Subcutaneous abdominal adipose tissue (tissue), 5 donors: Measurements from ENCODE around the gene SNIP1.
A peak's percentile ranks its signal among the peaks of the same experiment; 100 is the strongest.
"Not testable (repeated sequence)": the region's sequence is repeated elsewhere in the genome, so short reads cannot be mapped to it uniquely, and the experiment has no call there.

Experiments used
- H3K27ac ChIP-seq: one replicate; pipeline ENCODE4 v1.7.0; 2013; ENCODE audit warnings: low read depth, mild to moderate bottlenecking, inconsistent platforms, low read length, moderate library complexity
- H3K27me3 ChIP-seq, 5 donors: one replicate each; pipeline ENCODE4 v1.7.0; 2013; ENCODE audit warnings: low read length in 5 of 5, inconsistent platforms in 1 of 5; ENCODE audit not compliant: control insufficient read depth in 5 of 5, insufficient read depth in 4 of 5
- H3K36me3 ChIP-seq, 5 donors: one replicate each; pipeline ENCODE4 v1.7.0; 2013; ENCODE audit warnings: low read length in 5 of 5; ENCODE audit not compliant: control insufficient read depth in 5 of 5, insufficient read depth in 5 of 5
- H3K4me1 ChIP-seq, 5 donors: one replicate each; pipeline ENCODE4 v1.7.0; 2013; ENCODE audit warnings: low read length in 5 of 5, mild to moderate bottlenecking in 3 of 5, moderate library complexity in 1 of 5; ENCODE audit not compliant: control insufficient read depth in 5 of 5, insufficient read depth in 5 of 5
- H3K4me3 ChIP-seq, 5 donors: one replicate each; pipeline ENCODE4 v1.7.0; 2013; ENCODE audit warnings: low read length in 5 of 5, low read depth in 1 of 5
- H3K9ac ChIP-seq, 5 donors: one replicate each; pipeline ENCODE4 v1.7.0; 2013; ENCODE audit warnings: low read length in 5 of 5, mild to moderate bottlenecking in 4 of 5, moderate library complexity in 3 of 5
- H3K9me3 ChIP-seq, 5 donors: one replicate each; pipeline ENCODE4 v1.7.0; 2013; ENCODE audit warnings: low read length in 5 of 5; ENCODE audit not compliant: control insufficient read depth in 5 of 5
- donor health status: healthy.
- donor health status: healthy.
- donor health status: healthy.
- donor health status: healthy.
- donor health status: healthy.

SNIP1 gene

DNA sequence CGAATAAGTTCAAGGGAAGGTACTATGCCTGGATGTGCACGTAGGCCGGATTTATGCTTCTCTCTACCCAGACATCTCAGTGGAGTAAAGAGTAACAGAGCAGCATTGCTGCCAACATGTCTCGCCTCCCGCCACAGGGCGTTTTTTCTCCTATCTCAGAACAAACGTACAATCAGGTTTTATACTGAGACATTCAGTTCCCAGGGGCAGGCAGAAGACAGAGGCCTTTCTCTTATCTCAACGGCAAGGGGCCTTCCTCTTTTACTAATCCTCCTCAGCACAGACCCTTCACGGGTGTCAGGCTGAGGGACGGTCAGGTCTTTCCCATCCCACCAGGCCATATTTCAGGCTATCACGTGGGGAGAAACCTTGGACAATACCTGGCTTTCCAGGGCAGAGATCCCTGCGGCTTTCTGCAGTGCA is 5.9 kb upstream of the SNIP1 start:
- not testable (repeated sequence) for H3K27ac ChIP-seq, H3K9me3 ChIP-seq, H3K27me3 ChIP-seq, H3K9ac ChIP-seq, H3K4me3 ChIP-seq
- Histone ChIP-seq H3K4me1 (peaks cover 0 to 12% (median 10%) of the 10 kb centered on the region in 5 donors), H3K36me3 (peaks cover 0 to 14% (median 8%) of the 10 kb centered on the region in 5 donors)

DNA sequence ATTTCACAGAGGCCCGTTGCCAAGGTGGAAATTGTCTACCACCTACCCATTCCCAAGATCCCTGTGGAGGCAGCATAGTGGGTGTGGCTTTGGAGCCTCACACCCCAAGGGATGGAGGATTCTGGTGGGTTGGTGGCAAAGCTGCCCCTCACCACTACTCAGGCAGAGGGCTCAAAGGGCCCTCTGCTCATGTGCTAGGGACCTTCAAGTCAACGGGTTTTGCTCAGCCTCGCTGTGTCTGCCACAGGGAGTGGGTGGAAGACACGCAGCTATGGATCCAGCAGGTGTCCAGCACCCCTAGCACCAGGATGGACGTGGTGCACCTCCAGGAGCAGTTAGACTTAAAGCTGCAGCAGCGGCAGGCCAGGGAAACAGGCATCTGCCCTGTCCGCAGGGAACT is 5.0 kb upstream of the SNIP1 start:
- Histone ChIP-seq H3K4me1 (peaks cover 0 to 17% (median 14%) of the 10 kb centered on the region in 5 donors), H3K4me3 (no peak overlapping the region), H3K27ac (no peak overlapping the region), H3K27me3 (no peaks in the 10 kb centered on the region), H3K9ac (peak overlapping the region in 1 of 5 donors; percentile 4), H3K9me3 (peaks cover 0 to 3% (median 0%) of the 10 kb centered on the region in 5 donors), H3K36me3 (peaks cover 0 to 8% (median 4%) of the 10 kb centered on the region in 5 donors)

DNA sequence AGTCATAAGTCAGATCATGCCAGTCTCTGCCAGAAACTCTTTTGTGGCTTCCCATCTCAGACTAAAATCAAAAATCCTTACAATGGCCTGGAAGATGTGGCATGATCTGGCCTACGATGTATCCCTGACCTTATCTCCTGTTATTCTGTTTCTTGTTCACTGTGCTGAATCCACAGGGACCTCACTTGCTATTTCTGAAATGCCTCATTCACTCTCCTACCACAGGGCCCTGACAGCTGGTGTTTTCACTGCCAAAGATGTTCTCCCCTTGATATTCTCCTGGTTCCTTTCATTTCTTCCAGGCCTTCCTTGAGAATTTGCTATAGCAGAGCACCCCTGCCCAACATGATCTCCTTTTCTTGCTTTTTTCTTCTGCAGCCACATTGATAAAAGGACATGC is 4.3 kb upstream of the SNIP1 start:
- no peak overlapping the region for H3K9ac ChIP-seq
- H3K9me3 ChIP-seq, result peaks cover 0 to 3% (median 0%) of the 10 kb centered on the region in 5 donors
- no peaks in the 10 kb centered on the region for H3K27me3 ChIP-seq
- no peak overlapping the region for H3K4me3 ChIP-seq
- peaks cover 0 to 8% (median 4%) of the 10 kb centered on the region in 5 donors for H3K36me3 ChIP-seq
- peaks cover 0 to 21% (median 18%) of the 10 kb centered on the region in 5 donors for H3K4me1 ChIP-seq
- H3K27ac ChIP-seq, result no peak overlapping the region

DNA sequence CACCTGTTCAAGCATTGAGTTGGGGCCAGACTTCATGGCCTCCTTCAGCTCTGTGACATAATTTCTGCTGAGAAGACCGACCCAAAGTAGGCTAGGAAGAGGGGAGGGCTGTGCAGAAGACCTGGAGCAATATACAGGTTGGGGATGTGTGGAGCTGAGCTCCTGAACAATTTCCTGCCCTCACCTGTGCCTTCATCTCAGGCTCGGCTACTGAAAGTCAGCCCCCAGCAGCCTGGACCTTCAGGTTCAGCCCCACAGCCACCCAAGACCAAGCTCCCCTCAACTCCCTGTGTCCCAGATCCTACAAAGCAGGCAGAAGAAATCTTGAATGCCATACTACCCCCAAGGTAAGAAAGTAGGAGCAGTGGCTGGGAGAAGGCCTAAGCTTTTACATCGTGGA is 3.3 kb upstream of the SNIP1 start:
- Histone ChIP-seq H3K9me3 (peaks cover 0 to 3% (median 0%) of the 10 kb centered on the region in 5 donors), H3K27ac (no peak overlapping the region), H3K36me3 (peaks cover 0 to 11% (median 1%) of the 10 kb centered on the region in 5 donors), H3K27me3 (no peaks in the 10 kb centered on the region), H3K4me3 (peak overlapping the region in 4 of 5 donors; percentile 53 to 76 (median 64)), H3K4me1 (peaks cover 0 to 31% (median 28%) of the 10 kb centered on the region in 5 donors), H3K9ac (peak overlapping the region in 1 of 5 donors; percentile 9)

DNA sequence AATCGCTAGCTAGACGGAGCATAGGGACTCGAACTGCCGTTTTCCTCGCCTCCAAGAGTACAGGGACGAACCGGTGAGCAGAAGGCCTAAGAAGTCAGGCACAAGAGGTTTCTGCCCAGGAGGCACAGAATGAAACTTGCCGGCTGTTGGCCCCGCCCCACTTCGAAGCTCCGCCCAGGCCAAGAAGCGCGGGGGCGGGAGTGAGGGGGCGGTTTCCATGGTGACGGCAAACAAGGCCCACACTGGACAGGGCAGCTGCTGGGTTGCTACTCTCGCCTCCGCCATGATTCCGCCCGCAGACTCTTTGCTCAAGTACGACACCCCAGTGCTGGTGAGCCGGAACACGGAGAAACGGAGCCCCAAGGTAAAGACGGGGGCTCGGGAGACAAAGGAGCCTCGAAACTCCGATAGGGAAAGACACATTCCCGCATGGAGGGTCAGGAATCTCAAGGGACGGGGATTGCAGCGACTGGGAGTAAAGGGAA is 2.7 kb upstream of the SNIP1 start, which contains the start of gene DNALI1:
Gene DNALI1 (plus strand): TSS at position 229 of the 485 bp plus-strand sequence. CDS start 55 bp downstream, at position 284.
- peak within 1 kb of the TSS; percentile 53 to 81 (median 62) for H3K4me3 ChIP-seq
- peaks cover 0 to 34% (median 29%) of the 10 kb centered on the region in 5 donors for H3K4me1 ChIP-seq
- H3K27ac ChIP-seq, result no peak within 1 kb of the TSS
- peaks cover 0 to 2% (median 0%) of the 10 kb centered on the region in 5 donors for H3K9me3 ChIP-seq
- H3K9ac ChIP-seq, result peak within 1 kb of the TSS in 4 of 5 donors; percentile 9 to 66 (median 44)
- no peaks in the 10 kb centered on the region for H3K27me3 ChIP-seq
- peaks cover 0 to 12% (median 5%) of the 10 kb centered on the region in 5 donors for H3K36me3 ChIP-seq

DNA sequence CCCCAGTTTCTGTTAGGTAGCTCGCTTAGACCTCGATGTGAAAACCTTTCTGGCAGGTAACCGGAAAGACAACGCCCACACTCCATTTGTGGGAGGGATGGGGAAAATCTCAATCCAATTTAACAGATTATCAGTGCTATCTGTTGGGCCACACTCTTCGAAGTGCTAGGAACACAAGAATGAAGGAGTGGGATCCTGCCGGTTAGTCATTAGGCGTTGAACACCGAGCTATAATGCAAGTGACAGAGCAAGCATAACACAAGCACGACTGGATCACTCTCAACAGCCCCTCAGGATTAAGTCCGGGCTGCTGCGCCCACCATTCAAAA is 531 bp downstream of the SNIP1 start:
- H3K27ac ChIP-seq, result peak overlapping the region; percentile 79
- H3K36me3 ChIP-seq, result peaks cover 0 to 25% (median 13%) of the 10 kb centered on the region in 5 donors
- H3K9me3 ChIP-seq, result no peaks in the 10 kb centered on the region
- H3K4me3 ChIP-seq, result peak overlapping the region; percentile 94 to 100 (median 99)
- H3K4me1 ChIP-seq, result peaks cover 0 to 34% (median 29%) of the 10 kb centered on the region in 5 donors
- peak overlapping the region; percentile 90 to 99 (median 95) for H3K9ac ChIP-seq
- H3K27me3 ChIP-seq, result no peaks in the 10 kb centered on the region

DNA sequence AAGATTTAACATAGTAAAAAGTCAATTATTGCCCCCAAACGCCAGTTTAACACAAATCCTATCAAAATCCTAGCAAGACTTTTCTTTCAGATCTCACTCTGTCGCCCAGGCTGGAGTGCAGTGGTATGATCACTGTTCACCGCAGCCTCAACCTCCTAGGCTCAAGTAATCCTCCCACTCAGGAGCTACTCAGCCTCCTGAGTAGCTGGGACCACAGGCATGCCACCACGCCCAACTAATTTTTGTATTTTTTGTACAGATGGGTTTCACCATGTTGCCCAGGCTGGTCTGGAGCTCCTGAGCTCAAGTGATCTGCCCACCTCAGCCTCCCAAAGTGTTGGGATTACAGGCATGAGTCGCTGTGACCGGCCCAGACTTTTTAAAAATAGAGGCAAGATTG is 4.8 kb downstream of the SNIP1 start:
- Histone ChIP-seq H3K9me3 (no peaks in the 10 kb centered on the region), H3K4me1 (peaks cover 0 to 20% (median 17%) of the 10 kb centered on the region in 5 donors), H3K36me3 (peaks cover 20 to 58% (median 29%) of the 10 kb centered on the region in 5 donors), H3K27ac (no peak overlapping the region), H3K4me3 (no peak overlapping the region), H3K27me3 (no peaks in the 10 kb centered on the region), H3K9ac (no peak overlapping the region)

DNA sequence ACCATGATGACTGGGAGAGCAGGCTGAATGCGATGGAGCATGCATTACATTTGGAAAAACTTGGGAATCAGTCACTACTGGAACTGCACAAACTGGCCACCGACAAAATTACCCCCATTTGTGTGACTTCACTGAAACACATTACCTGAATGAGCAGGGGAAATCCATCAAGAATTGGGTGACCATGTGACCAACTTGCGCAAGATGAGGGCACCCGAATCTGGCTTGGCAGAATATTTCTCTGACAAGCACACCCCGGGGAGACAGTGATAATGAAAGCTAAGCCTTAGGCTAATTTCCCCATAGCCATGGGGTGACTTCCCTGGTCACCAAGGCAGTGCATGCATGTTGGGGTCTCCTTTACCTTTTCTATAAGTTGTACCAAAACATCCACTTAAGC is 9.1 kb downstream of the SNIP1 start:
- peaks cover 0 to 2% (median 0%) of the 10 kb centered on the region in 5 donors for H3K4me1 ChIP-seq
- H3K27ac ChIP-seq, result no peak overlapping the region
- no peak overlapping the region for H3K4me3 ChIP-seq
- no peaks in the 10 kb centered on the region for H3K27me3 ChIP-seq
- H3K9me3 ChIP-seq, result no peaks in the 10 kb centered on the region
- H3K36me3 ChIP-seq, result peaks cover 10 to 67% (median 42%) of the 10 kb centered on the region in 5 donors
- H3K9ac ChIP-seq, result peak overlapping the region in 1 of 5 donors; percentile 25

DNA sequence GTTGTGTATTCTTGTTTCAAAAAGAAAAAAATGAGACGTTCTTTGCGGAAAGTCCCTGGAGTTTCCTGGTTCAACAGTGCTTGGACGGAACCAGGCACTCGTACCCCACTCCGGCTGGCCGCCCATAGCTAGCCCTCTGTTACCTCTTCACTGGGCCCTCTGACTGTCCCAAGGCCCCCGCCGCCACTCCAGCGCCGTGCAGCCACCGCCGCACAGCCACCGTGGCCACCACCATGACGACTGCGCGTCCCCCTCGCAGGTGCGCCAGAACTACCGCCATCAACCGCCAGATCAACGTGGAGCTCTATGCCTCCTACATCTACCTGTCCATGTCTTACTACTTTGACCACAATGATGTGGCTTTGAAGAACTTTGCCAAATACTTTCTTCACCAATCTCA is 9.6 kb downstream of the SNIP1 start:
- Histone ChIP-seq H3K27me3 (no peaks in the 10 kb centered on the region), H3K9ac (no peak overlapping the region), H3K4me1 (peaks cover 0 to 2% (median 0%) of the 10 kb centered on the region in 5 donors), H3K27ac (no peak overlapping the region), H3K4me3 (no peak overlapping the region), H3K36me3 (peaks cover 10 to 69% (median 47%) of the 10 kb centered on the region in 5 donors), H3K9me3 (no peaks in the 10 kb centered on the region)

DNA sequence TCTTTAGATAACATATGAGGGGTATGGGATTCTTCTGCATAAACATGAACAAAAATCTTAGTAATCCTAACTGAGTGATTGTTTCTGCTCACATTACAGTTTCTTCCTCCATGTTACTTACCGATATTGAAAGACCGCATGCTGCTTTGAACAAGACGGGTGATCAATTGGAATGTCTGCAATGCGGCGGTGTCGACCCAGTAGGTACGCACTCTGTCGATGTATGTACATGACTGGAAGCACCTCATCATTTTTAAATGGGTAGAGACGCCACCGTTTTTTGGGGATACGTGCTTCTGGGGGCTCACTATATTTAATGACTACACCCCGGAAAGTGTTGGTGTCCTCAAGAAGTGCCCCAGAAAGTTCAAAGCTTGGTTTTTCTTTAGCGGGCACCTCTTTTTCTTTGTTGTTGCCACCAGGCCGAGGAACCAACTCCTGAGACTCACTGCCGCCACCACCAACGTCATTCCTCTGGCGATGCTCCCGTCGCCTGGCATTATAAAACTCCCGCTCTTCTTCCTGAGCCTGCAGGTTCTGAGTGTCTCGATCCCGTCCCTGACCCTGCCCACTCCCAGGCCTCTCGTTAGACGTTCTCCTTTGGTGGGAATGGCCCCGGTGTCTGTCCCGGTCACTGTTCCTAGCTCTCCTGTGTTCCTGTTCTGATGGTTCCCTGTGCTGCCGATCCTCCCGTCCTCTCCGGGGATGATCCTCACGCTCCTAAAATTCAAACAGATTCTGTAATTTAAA is 13.9 kb downstream of the SNIP1 start:
- Histone ChIP-seq H3K9ac (no peak overlapping the region), H3K4me3 (no peak overlapping the region), H3K27me3 (no peaks in the 10 kb centered on the region), H3K27ac (no peak overlapping the region), H3K36me3 (peaks cover 27 to 78% (median 63%) of the 10 kb centered on the region in 5 donors), H3K4me1 (peaks cover 0 to 2% (median 0%) of the 10 kb centered on the region in 5 donors), H3K9me3 (no peaks in the 10 kb centered on the region)
